ENCODE results near the gene TLX1.

TLX1 gene

GRCh38 chr10:101095550-101096213 lies 35.4 kb upstream of the TLX1 start:
- DNase-seq: peak; percentile 68
- H3K4me3 ChIP-seq (ENCODE audit: low read depth, low read length): no peak overlapping the region
- in situ Hi-C loops (cut with HindIII; ENCODE audit: low pct_ligation_motif_present, low sequenced_read_pairs): no loop called here
- H3K27me3 ChIP-seq (replicated peaks): peaks cover 19% of the 10 kb centered on the region
- no peak overlapping the region for H3K27ac ChIP-seq
- TF ChIP-seq CTCF (IDR thresholded peaks at IDR 0.05; ENCODE audit: low read depth, low read length, missing control alignments): peak; percentile 93
- no peaks in the 10 kb centered on the region for H3K36me3 ChIP-seq (replicated peaks)

- Histone ChIP-seq H3K36me3 (replicated peaks) (no peaks in the 10 kb centered on the region), H3K27ac (no peak overlapping the region), H3K4me3 (ENCODE audit: low read depth, low read length) (no peak overlapping the region), H3K27me3 (replicated peaks) (peaks cover 19% of the 10 kb centered on the region)
- no peak for DNase-seq
- in situ Hi-C loops (cut with HindIII; ENCODE audit: low pct_ligation_motif_present, low sequenced_read_pairs): no loop called here
- no peak for TF ChIP-seq CTCF (IDR thresholded peaks at IDR 0.05; ENCODE audit: low read depth, low read length, missing control alignments)
Measured at GRCh38 chr10:101096378-101096777, 34.7 kb upstream of the TLX1 start.

- Histone ChIP-seq H3K4me3 (ENCODE audit: low read depth, low read length) (no peak overlapping the region), H3K36me3 (replicated peaks) (no peaks in the 10 kb centered on the region), H3K27me3 (replicated peaks) (peaks cover 18% of the 10 kb centered on the region), H3K27ac (no peak overlapping the region)
- in situ Hi-C loops (cut with HindIII; ENCODE audit: low pct_ligation_motif_present, low sequenced_read_pairs): no loop called here
- DNase-seq: no peak
- no peak for TF ChIP-seq CTCF (IDR thresholded peaks at IDR 0.05; ENCODE audit: low read depth, low read length, missing control alignments)
Measured at GRCh38 chr10:101097881-101098280, 33.2 kb upstream of the TLX1 start.

- DNase-seq: no peak
- H3K4me3 ChIP-seq (ENCODE audit: low read depth, low read length): no peak overlapping the region
- H3K36me3 ChIP-seq (replicated peaks): no peaks in the 10 kb centered on the region
- H3K27ac ChIP-seq: no peak overlapping the region
- no peak for TF ChIP-seq CTCF (IDR thresholded peaks at IDR 0.05; ENCODE audit: low read depth, low read length, missing control alignments)
- in situ Hi-C loops (cut with HindIII; ENCODE audit: low pct_ligation_motif_present, low sequenced_read_pairs): no loop called here
- H3K27me3 ChIP-seq (replicated peaks): peaks cover 15% of the 10 kb centered on the region
Measured at GRCh38 chr10:101099901-101100300, 31.2 kb upstream of the TLX1 start.

- in situ Hi-C loops (cut with HindIII; ENCODE audit: low pct_ligation_motif_present, low sequenced_read_pairs): no loop called here
- Histone ChIP-seq H3K27me3 (replicated peaks) (peaks cover 15% of the 10 kb centered on the region), H3K36me3 (replicated peaks) (no peaks in the 10 kb centered on the region), H3K4me3 (ENCODE audit: low read depth, low read length) (no peak overlapping the region), H3K27ac (no peak overlapping the region)
- no peak for DNase-seq
- peak; percentile 11 for TF ChIP-seq CTCF (IDR thresholded peaks at IDR 0.05; ENCODE audit: low read depth, low read length, missing control alignments)
Measured at GRCh38 chr10:101101372-101101881, 29.7 kb upstream of the TLX1 start.

GRCh38 chr10:101103430-101103829 lies 27.7 kb upstream of the TLX1 start:
- in situ Hi-C loops (cut with HindIII; ENCODE audit: low pct_ligation_motif_present, low sequenced_read_pairs): no loop called here
- DNase-seq: no peak
- Histone ChIP-seq H3K27ac (no peak overlapping the region), H3K36me3 (replicated peaks) (no peaks in the 10 kb centered on the region), H3K4me3 (ENCODE audit: low read depth, low read length) (no peak overlapping the region), H3K27me3 (replicated peaks) (peaks cover 15% of the 10 kb centered on the region)
- TF ChIP-seq CTCF (IDR thresholded peaks at IDR 0.05; ENCODE audit: low read depth, low read length, missing control alignments): no peak
